ENCODE measurements around the gene MUCL3.
"Not testable (repeated sequence)": the region's sequence is repeated elsewhere in the genome, so short reads cannot be mapped to it uniquely, and the experiment has no call there.

DNA sequence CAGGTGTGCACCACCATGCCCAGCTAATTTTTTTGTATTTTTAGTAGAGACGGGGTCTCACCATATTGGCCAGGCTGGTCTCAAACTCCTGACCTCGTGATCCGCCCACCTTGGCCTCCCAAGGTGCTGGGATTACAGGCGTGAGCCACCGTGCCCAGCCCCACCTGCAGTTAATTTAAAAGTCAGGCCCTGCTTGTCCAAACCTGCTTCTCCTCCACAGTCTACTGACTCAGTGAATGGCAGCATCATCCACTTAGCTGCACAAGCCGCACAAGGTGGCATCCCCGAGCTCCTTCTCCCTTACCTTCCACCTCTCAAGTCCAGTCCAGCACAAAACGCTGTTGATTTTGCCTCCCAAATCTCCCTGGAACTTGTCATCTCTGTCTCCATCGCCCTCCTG is 38.6 kb upstream of the MUCL3 start:
- not testable (repeated sequence) for TF ChIP-seq POLR2AphosphoS5 (IDR thresholded peaks at IDR 0.05; ENCODE audit: borderline replicate concordance, low read depth, low read length); EZH2 (IDR thresholded peaks at IDR 0.05)

All from SK-N-MC (cell line).